Astrocyte (in vitro differentiated cells and primary cell): ENCODE measurements around the gene BMP8A.

Experiments
- EZH2 ChIP-seq: IDR thresholded peaks from 2 replicates; pipeline ENCODE4 v1.6.1; 2012; ENCODE audit warnings: mild to moderate bottlenecking, low read length, inconsistent platforms; ENCODE audit not compliant: insufficient read depth
- TF ChIP-seq, protein P1 (sequence below): IDR thresholded peaks from 2 replicates; pipeline ENCODE4 v1.5.1; 2011; ENCODE audit warnings: low read depth, mild to moderate bottlenecking, inconsistent platforms, low read length, moderate library complexity; ENCODE audit not compliant: insufficient read depth

- TF ChIP-seq, protein P1, sequence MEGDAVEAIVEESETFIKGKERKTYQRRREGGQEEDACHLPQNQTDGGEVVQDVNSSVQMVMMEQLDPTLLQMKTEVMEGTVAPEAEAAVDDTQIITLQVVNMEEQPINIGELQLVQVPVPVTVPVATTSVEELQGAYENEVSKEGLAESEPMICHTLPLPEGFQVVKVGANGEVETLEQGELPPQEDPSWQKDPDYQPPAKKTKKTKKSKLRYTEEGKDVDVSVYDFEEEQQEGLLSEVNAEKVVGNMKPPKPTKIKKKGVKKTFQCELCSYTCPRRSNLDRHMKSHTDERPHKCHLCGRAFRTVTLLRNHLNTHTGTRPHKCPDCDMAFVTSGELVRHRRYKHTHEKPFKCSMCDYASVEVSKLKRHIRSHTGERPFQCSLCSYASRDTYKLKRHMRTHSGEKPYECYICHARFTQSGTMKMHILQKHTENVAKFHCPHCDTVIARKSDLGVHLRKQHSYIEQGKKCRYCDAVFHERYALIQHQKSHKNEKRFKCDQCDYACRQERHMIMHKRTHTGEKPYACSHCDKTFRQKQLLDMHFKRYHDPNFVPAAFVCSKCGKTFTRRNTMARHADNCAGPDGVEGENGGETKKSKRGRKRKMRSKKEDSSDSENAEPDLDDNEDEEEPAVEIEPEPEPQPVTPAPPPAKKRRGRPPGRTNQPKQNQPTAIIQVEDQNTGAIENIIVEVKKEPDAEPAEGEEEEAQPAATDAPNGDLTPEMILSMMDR: no peak
- TF ChIP-seq EZH2: no peak
Observed at GRCh38 chr1:39499668-39500067, 8.2 kb downstream of the BMP8A start.
